Caki2 (cell line): ENCODE data around the gene DENND4C. TPM values are rescaled to one million over a fixed set of nuclear protein-coding genes. Genes with fewer than 3 reads are reported as not detected.
"Not testable (repeated sequence)": the region's sequence is repeated elsewhere in the genome, so short reads cannot be mapped to it uniquely, and the experiment has no call there.

Experiments
- DNase-seq: peaks from one replicate; pipeline ENCODE4 v3.0.0-alpha.2; 2015; ENCODE audit warnings: low read depth
- in situ Hi-C: cut with HindIII; loops from 2 replicates; pipeline ENCODE4 v1.10.0; 2016; ENCODE audit warnings: low sequenced_read_pairs, low pct_unique_long_range_greater_than_20kb, mixed read lengths
- total RNA-seq: library from RNA; depleted of rRNA; stranded (reverse); fragments of >200 nt; shearing (Covaris generic); gene quantifications from 2 replicates; pipeline ENCODE4 v1.2.3, GENCODE V29; 2014; ENCODE audit warnings: low replicate concordance

The DENND4C gene
- total RNA-seq, 1 experiment from 2014 or later = 22.6 TPM

GRCh38 chr9:19213823-19214222 lies 16.7 kb upstream of the DENND4C start:
- DNase-seq = no peak
- in situ Hi-C loops = no loop called here

DNA sequence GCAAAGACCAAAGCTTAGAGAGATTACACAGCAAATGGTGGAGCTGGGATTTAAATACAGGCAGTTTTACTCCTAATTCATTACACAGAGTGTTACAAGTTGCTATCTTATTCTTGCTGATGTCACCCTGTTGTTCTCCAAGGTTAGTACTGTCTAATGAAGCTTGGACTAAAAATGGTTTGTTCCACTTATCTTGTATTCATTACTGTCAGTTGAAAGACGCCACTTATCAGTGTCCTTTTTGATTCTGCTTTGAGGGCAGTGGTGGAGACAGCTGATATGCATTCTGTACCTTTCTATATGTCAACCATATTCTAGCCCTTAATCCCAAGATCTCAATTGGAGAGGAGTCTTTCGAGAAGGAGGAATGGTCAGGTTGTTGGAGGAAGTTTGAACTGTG lies 14.0 kb upstream of the DENND4C start:
- in situ Hi-C loops = no loop called here
- DNase-seq = no peak

DNA sequence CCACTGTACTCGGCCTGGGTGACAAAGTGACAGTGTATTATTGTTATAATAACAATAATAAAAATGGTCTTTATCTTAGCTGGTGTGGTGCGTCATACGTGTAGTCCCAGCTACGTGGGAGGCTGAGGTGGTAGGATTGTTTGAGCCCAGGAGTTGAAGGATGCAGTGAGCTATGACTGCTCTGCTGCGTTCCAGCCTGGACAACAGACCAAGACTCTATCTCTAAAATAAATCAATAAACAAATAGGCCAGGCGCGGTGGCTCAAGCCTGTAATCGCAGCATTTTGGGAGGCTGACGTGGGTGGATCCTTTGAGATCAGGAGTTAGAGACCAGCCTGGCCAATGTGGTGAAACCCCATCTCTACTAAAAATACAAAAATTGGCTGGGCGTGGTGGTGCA lies 9.2 kb upstream of the DENND4C start:
- in situ Hi-C loops = no loop called here
- no peak for DNase-seq

GRCh38 chr9:19223724-19224123 lies 6.8 kb upstream of the DENND4C start:
- in situ Hi-C loops = no loop called here

GRCh38 chr9:19224563-19224962 lies 5.9 kb upstream of the DENND4C start:
- no peak for DNase-seq
- in situ Hi-C loops = no loop called here

More at GRCh38 chr9:19223724-19224123, 6.8 kb upstream of the DENND4C start:
- no peak for DNase-seq

- in situ Hi-C loops = no loop called here
- DNase-seq = peak; percentile 71
Measured at GRCh38 chr9:19229595-19230354, 718 bp upstream of the DENND4C start.

DNA sequence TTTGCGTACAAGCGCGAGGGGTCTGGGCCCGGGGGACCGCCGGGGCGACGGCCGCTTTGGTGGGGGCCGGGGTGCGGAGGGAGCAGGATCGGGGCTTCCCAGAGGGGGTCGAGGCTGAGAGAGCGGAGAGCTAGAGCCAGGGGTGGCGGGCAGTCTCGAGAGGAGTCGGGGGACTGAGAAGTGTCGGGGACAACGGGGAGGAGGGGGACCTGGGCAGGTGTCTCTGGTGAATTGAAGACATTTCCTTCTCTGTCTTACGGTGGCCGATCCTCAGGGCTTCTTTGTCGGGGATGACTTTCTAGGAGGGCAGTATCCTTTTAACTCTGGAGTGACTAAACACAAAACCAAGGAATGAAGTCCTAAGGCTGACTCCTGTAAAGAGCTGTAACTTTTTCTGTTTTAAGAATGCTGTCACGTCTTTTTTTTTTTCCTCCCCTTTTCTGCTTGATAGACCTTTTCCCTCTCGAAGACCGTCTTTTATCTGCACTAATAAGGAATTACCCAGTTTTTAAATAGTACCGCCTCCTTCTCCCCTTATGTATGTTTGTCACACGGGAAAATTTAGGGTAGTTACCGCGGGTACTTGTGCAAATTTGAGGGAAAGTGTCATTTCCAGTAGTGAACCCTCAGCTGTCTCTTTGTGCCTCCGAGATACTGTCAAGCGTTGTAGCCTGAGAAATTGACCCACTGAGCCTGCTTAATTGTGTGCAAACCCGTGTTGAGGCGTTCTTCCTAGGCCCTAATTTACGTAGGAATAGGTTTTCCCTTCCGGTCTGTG lies 822 bp downstream of the DENND4C start:
- in situ Hi-C loops = no loop called here
- DNase-seq = peak; percentile 22

- peak; percentile 35 for DNase-seq
- in situ Hi-C loops = no loop called here
Measured at GRCh38 chr9:19231904-19232822, 1.7 kb downstream of the DENND4C start.

- in situ Hi-C loops = no loop called here
- peak; percentile 17 for DNase-seq
Measured at GRCh38 chr9:19232823-19233194, 2.3 kb downstream of the DENND4C start.

DNA sequence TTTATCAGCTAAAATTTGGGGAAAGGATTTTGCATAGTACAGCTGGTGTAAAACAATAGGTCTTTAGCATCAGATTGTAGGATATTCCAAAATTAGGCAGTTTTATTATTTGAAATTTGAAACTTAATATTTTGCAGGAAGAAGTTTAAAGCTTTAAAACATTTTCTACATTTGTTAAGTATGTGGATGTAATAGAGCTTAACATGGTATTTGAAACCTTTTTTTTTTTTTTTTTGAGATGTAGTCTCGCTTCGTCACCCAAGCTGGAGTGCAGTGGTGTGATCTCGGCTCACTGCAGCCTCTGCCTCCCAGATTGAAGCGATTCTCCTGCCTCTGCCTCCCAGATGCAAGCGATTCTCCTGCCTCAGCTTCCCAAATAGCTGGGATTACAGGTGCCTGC lies 2.9 kb downstream of the DENND4C start:
- in situ Hi-C loops = no loop called here
- DNase-seq = peak; percentile 32

GRCh38 chr9:19239955-19240354 lies 9.5 kb downstream of the DENND4C start:
- DNase-seq = no peak
- in situ Hi-C loops = no loop called here

GRCh38 chr9:19241728-19242127 lies 11.2 kb downstream of the DENND4C start:
- DNase-seq = no peak
- in situ Hi-C loops = no loop called here

DNA sequence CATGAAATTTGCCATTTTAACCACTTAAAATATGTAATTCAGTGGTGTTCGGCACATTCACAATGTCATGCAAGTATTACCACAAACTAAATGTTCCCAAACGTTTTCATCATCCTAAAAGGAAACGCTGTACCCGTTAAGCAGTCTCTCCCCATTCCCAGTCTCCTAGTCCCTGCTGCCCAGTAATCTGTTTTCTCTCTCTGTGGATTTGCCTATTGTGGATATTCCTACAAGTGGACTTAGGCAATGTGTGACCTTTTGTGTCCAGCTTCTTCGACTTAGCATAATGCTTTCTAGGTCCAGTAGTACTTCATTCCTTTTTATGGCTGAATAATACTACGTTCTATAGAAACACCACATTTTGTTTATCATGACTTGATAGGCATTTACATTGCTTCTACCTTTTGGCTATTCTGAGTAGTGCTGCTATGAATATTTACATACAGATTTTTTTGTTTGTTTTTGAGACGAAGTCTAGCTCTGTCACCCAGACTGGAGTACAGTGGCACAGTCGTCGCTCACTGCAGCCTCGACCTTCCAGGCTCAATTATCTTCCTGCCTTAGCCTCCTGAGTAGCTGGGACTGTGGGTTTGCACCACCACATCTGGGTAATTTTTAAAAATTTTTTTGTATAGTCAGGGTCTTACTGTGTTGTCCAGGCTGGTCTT lies 13.0 kb downstream of the DENND4C start:
- in situ Hi-C loops = no loop called here

GRCh38 chr9:19246891-19247290 lies 16.4 kb downstream of the DENND4C start:
- DNase-seq = no peak
- in situ Hi-C loops = no loop called here

More for the DNA sequence above, 13.0 kb downstream of the DENND4C start:
- no peak for DNase-seq

DNA sequence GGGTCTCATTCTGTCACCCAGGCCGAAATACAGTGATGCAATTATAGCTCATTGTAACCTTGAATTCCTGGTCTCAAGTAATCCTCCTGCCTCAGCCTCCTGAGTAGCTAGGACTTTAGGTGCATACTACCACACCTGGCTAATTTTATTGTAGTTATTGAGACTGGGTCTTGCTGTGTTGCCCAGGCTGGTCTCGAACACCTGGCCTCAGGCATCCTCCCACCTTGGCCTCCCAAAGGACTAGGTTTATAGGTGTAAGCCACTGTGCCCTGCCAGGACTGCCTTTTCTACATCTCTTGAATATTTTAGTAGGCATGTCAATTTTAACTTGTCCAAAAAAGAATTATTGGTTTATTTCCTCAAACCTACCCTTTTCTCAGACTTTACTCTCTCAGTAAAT lies 16.9 kb downstream of the DENND4C start:
- DNase-seq = no peak
- in situ Hi-C loops = no loop called here

GRCh38 chr9:19250346-19250745 lies 19.9 kb downstream of the DENND4C start:
- DNase-seq, in situ Hi-C loops: not testable (repeated sequence)

DNA sequence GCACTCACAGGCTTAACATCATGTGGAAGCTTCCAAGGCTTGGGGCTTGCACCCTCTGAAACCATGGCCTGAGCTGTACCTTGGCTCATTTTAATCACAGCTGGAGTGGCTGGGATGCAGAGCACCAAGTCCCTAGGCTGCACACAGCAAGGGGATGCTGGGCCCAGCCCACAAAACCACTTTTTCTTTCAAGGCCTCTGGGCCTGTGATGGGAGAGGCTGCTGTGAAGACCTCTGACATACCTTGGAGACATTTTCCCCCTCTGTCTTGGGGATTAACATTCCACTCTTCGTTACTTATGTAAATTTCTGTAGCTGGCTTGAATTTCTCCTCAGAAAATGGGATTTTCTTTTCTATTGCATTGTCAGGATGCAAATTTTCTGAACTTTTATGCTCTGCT lies 20.7 kb downstream of the DENND4C start:
- in situ Hi-C loops, DNase-seq: not testable (repeated sequence)

- in situ Hi-C loops, DNase-seq: not testable (repeated sequence)
Measured at GRCh38 chr9:19251622-19252021, 21.1 kb downstream of the DENND4C start.
